Measurements from ENCODE around the gene PRG2. TPM values are rescaled to one million over a fixed set of nuclear protein-coding genes. Genes with fewer than 3 reads are reported as not detected.

PRG2 gene
- total RNA-seq, 1 donor: not detected

GRCh38 chr11:57399972-57400578 is 9.6 kb upstream of the PRG2 start:
- peaks cover 5% of the 10 kb centered on the region for H3K27me3 ChIP-seq (ENCODE audit: insufficient read depth, low read length)
- H3K36me3 ChIP-seq (ENCODE audit: insufficient read depth, low read length): no peaks in the 10 kb centered on the region
- H3K27ac ChIP-seq (ENCODE audit: low read depth, low read length): no peak overlapping the region
- H3K79me2 ChIP-seq (ENCODE audit: insufficient read depth, low read length): no peaks in the 10 kb centered on the region
- no peak overlapping the region for H2AFZ ChIP-seq (ENCODE audit: low read length)
- H3K4me1 ChIP-seq (ENCODE audit: insufficient read depth, low read length): no peaks in the 10 kb centered on the region
- H3K9me3 ChIP-seq (ENCODE audit: low read depth, low read length): no peaks in the 10 kb centered on the region
- TF ChIP-seq CTCF (IDR thresholded peaks at IDR 0.05; ENCODE audit: extremely low read depth, low read depth, low read length): no peak
- DNase-seq (ENCODE audit: insufficient read length, low spot score, missing footprints): no peak
- H4K20me1 ChIP-seq (ENCODE audit: insufficient read depth, low read length): no peaks in the 10 kb centered on the region
- no peak overlapping the region for H3K4me3 ChIP-seq (ENCODE audit: insufficient read depth, low read length)
- no peak overlapping the region for H3K4me2 ChIP-seq (ENCODE audit: insufficient read depth, low read length)

GRCh38 chr11:57399221-57399620 is 8.8 kb upstream of the PRG2 start:
- TF ChIP-seq CTCF (IDR thresholded peaks at IDR 0.05; ENCODE audit: extremely low read depth, low read depth, low read length): no peak
- H3K9me3 ChIP-seq (ENCODE audit: low read depth, low read length): no peaks in the 10 kb centered on the region
- H3K4me3 ChIP-seq (ENCODE audit: insufficient read depth, low read length): no peak overlapping the region
- no peaks in the 10 kb centered on the region for H3K36me3 ChIP-seq (ENCODE audit: insufficient read depth, low read length)
- H3K79me2 ChIP-seq (ENCODE audit: insufficient read depth, low read length): no peaks in the 10 kb centered on the region
- no peaks in the 10 kb centered on the region for H4K20me1 ChIP-seq (ENCODE audit: insufficient read depth, low read length)
- peaks cover 5% of the 10 kb centered on the region for H3K27me3 ChIP-seq (ENCODE audit: insufficient read depth, low read length)
- DNase-seq (ENCODE audit: insufficient read length, low spot score, missing footprints): no peak
- no peak overlapping the region for H3K27ac ChIP-seq (ENCODE audit: low read depth, low read length)
- H3K4me2 ChIP-seq (ENCODE audit: insufficient read depth, low read length): no peak overlapping the region
- no peak overlapping the region for H2AFZ ChIP-seq (ENCODE audit: low read length)
- no peaks in the 10 kb centered on the region for H3K4me1 ChIP-seq (ENCODE audit: insufficient read depth, low read length)

- H3K27me3 ChIP-seq (ENCODE audit: insufficient read depth, low read length): peaks cover 8% of the 10 kb centered on the region
- no peak for DNase-seq (ENCODE audit: insufficient read length, low spot score, missing footprints)
- H3K4me3 ChIP-seq (ENCODE audit: insufficient read depth, low read length): no peak overlapping the region
- no peaks in the 10 kb centered on the region for H3K79me2 ChIP-seq (ENCODE audit: insufficient read depth, low read length)
- no peak for TF ChIP-seq CTCF (IDR thresholded peaks at IDR 0.05; ENCODE audit: extremely low read depth, low read depth, low read length)
- H3K4me1 ChIP-seq (ENCODE audit: insufficient read depth, low read length): no peaks in the 10 kb centered on the region
- H4K20me1 ChIP-seq (ENCODE audit: insufficient read depth, low read length): no peaks in the 10 kb centered on the region
- no peaks in the 10 kb centered on the region for H3K36me3 ChIP-seq (ENCODE audit: insufficient read depth, low read length)
- H2AFZ ChIP-seq (ENCODE audit: low read length): no peak overlapping the region
- no peaks in the 10 kb centered on the region for H3K9me3 ChIP-seq (ENCODE audit: low read depth, low read length)
- H3K27ac ChIP-seq (ENCODE audit: low read depth, low read length): no peak overlapping the region
- H3K4me2 ChIP-seq (ENCODE audit: insufficient read depth, low read length): no peak overlapping the region
Observed at GRCh38 chr11:57397394-57397990, 7.0 kb upstream of the PRG2 start.

GRCh38 chr11:57396744-57397143 is 6.3 kb upstream of the PRG2 start:
- Histone ChIP-seq H3K27me3 (ENCODE audit: insufficient read depth, low read length) (peaks cover 8% of the 10 kb centered on the region), H3K4me2 (ENCODE audit: insufficient read depth, low read length) (no peak overlapping the region), H3K36me3 (ENCODE audit: insufficient read depth, low read length) (no peaks in the 10 kb centered on the region), H2AFZ (ENCODE audit: low read length) (no peak overlapping the region), H3K4me3 (ENCODE audit: insufficient read depth, low read length) (no peak overlapping the region), H3K9me3 (ENCODE audit: low read depth, low read length) (no peaks in the 10 kb centered on the region), H3K79me2 (ENCODE audit: insufficient read depth, low read length) (no peaks in the 10 kb centered on the region), H3K4me1 (ENCODE audit: insufficient read depth, low read length) (no peaks in the 10 kb centered on the region), H3K27ac (ENCODE audit: low read depth, low read length) (no peak overlapping the region), H4K20me1 (ENCODE audit: insufficient read depth, low read length) (no peaks in the 10 kb centered on the region)
- no peak for TF ChIP-seq CTCF (IDR thresholded peaks at IDR 0.05; ENCODE audit: extremely low read depth, low read depth, low read length)
- no peak for DNase-seq (ENCODE audit: insufficient read length, low spot score, missing footprints)
